Panc1 (cell line): ENCODE results near the gene COL6A1. TPM values are rescaled to one million over a fixed set of nuclear protein-coding genes. Genes with fewer than 3 reads are reported as not detected.

Experiments used
- ATAC-seq: fragments of 200-7000 bp; cut with Tn5 transposase; 2 replicates; pipeline ENCODE4 v1.9.1; 2020; ENCODE audit warnings: mild to moderate bottlenecking, moderate library complexity
- BruUV-seq: library from RNA; stranded (reverse); fragments of 400-500 nt; replicated peaks from 2 replicates; lab custom pipeline; 2021; lab: Mats Ljungman, UMichigan
- CTCF ChIA-PET: fragments of 300-600 bp; sonication (Branson Sonifier 250); formaldehyde crosslinking; loops from one replicate; lab custom pipeline; 2022; ENCODE audit warnings: antibody characterized with exemption; lab: Charles Lee
- POLR2A ChIA-PET: fragments of 300-600 bp; sonication (Branson Sonifier 250); formaldehyde crosslinking; loops from one replicate; lab custom pipeline; 2022; ENCODE audit warnings: antibody characterized with exemption; lab: Charles Lee
- DNase-seq: peaks from one replicate; pipeline ENCODE4 v3.0.0-alpha.2; 2010; ENCODE audit warnings: low read depth, low spot score
- H3K27ac ChIP-seq: 2 replicates; pipeline ENCODE4 v1.5.1; 2011; ENCODE audit warnings: mild to moderate bottlenecking, low read length, inconsistent platforms
- H3K27me3 ChIP-seq: fragments of 200-500 bp; sonication (Bioruptor generic); 2 replicates; pipeline ENCODE4 v1.6.0; 2014; ENCODE audit warnings: low read length, inconsistent platforms; ENCODE audit not compliant: control insufficient read depth, insufficient read depth
- H3K36me3 ChIP-seq: fragments of 200-500 bp; sonication (Bioruptor generic); 2 replicates; pipeline ENCODE4 v1.5.1; 2014; ENCODE audit warnings: inconsistent platforms, mild to moderate bottlenecking, low read length, moderate library complexity; ENCODE audit not compliant: control insufficient read depth, insufficient read depth
- H3K4me1 ChIP-seq: 2 replicates; pipeline ENCODE4 v1.5.1; 2011; ENCODE audit warnings: inconsistent platforms, mild to moderate bottlenecking, low read length, moderate library complexity; ENCODE audit not compliant: control insufficient read depth, insufficient read depth
- H3K4me3 ChIP-seq, 2 experiments: 2 replicates each; pipeline ENCODE4 v1.5.1; 2011 to 2012; ENCODE audit warnings: low read depth in 2 of 2, low read length in 2 of 2, mild to moderate bottlenecking in 2 of 2, inconsistent platforms in 1 of 2, moderate library complexity in 1 of 2
- H3K9me3 ChIP-seq: fragments of 200-500 bp; sonication (Bioruptor generic); 2 replicates; pipeline ENCODE4 v1.5.1; 2014; ENCODE audit warnings: low read depth, mild to moderate bottlenecking, inconsistent platforms, low read length, moderate library complexity; ENCODE audit not compliant: control insufficient read depth, insufficient read depth
- CTCF ChIP-seq: fragments of 450-650 bp; IDR thresholded peaks from 2 replicates; pipeline ENCODE4 v1.5.1; 2017; ENCODE audit warnings: mild to moderate bottlenecking
- POLR2AphosphoS5 ChIP-seq: IDR thresholded peaks from 2 replicates; pipeline ENCODE4 v1.6.1; 2012; ENCODE audit warnings: mild to moderate bottlenecking, low read depth, low read length, moderate library complexity
- REST ChIP-seq, 2 experiments: IDR thresholded peaks; 2 replicates each; pipeline ENCODE4 v1.6.1; 2011 to 2012; ENCODE audit warnings: low read depth in 2 of 2, control low read depth in 1 of 2, low read length in 1 of 2, mild to moderate bottlenecking in 1 of 2, moderate library complexity in 1 of 2; ENCODE audit not compliant: insufficient read depth in 1 of 2
- SIN3A ChIP-seq: IDR thresholded peaks from 2 replicates; pipeline ENCODE4 v1.6.1; 2012; ENCODE audit warnings: low read depth, mild to moderate bottlenecking, low read length, moderate library complexity, borderline replicate concordance; ENCODE audit not compliant: insufficient read depth
- TCF7L2 ChIP-seq: IDR thresholded peaks from 2 replicates; pipeline ENCODE4 v1.6.1; 2011; ENCODE audit warnings: mild to moderate bottlenecking, low read depth, low read length, inconsistent platforms
- in situ Hi-C: cut with HindIII; loops from 2 replicates; pipeline ENCODE4 v1.10.0; 2016; ENCODE audit warnings: low sequenced_read_pairs, low pct_unique_long_range_greater_than_20kb
- intact Hi-C: fragments of 100-400 bp; cut with micrococcal nuclease; formaldehyde crosslinking; loops from one replicate; pipeline ENCODE4 v1.10.0; 2022; ENCODE audit not compliant: unreplicated experiment
- total RNA-seq: library from RNA; stranded (reverse); gene quantifications from one replicate; pipeline ENCODE4 v1.2.1, GENCODE V29; 2021; ENCODE audit not compliant: unreplicated experiment

Gene COL6A1
- total RNA-seq, 1 experiment from 2014 or later = 34.2 TPM

- Histone ChIP-seq H3K36me3 (no peaks in the 10 kb centered on the region), H3K4me1 (no peaks in the 10 kb centered on the region), H3K27ac (no peak overlapping the region), H3K27me3 (no peaks in the 10 kb centered on the region), H3K4me3 (no peak overlapping the region), H3K9me3 (no peaks in the 10 kb centered on the region)
- ChIA-PET POLR2A (no interaction called here), CTCF (no interaction called here)
- no peak for DNase-seq
- intact Hi-C loops = no loop called here
- TF ChIP-seq TCF7L2 (no peak), POLR2AphosphoS5 (no peak), SIN3A (no peak)
- in situ Hi-C loops = no loop called here
- ATAC-seq = no peak
- no TSS peak for BruUV-seq
These were observed 7.1 kb downstream of the COL6A1 start for GRCh38 chr21:45988366-45989347.

DNA sequence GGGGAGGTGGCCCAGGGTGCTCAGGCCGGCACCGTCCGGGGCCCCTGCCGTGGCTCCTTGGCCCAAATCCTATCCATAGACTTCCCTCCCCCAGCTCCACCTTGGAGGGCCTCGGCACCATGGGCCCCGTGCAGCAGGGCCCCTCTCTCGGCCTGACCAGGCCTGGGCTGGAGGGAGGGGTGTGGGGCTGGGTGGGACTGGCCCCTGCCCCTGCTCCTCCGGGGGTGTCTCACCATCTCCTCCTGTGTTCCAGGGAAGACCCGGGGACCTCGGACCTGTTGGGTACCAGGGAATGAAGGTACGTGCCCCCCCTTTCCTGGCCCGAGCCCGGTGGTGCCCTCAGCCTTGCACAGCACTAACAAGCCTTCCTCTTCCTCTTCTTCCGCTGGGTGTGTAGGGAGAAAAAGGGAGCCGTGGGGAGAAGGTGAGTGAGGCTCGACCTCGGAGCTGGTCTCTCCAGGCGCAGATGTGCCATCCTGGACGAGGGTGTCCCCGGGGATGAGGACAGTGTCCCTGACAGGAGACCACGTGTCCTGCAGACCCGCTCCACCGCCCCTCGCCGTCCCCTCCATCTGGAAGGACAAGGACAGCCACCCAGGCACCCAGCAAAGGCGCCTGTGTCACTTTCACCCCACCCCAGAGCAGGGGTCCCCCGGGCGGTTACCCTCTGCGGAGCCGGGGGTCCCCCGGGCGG lies 7.9 kb downstream of the COL6A1 start:
- Histone ChIP-seq H3K27me3 (no peaks in the 10 kb centered on the region), H3K9me3 (no peaks in the 10 kb centered on the region), H3K36me3 (no peaks in the 10 kb centered on the region), H3K4me3 (no peak overlapping the region), H3K4me1 (no peaks in the 10 kb centered on the region), H3K27ac (no peak overlapping the region)
- POLR2A ChIA-PET = no interaction called here
- TF ChIP-seq SIN3A = no peak
- TF ChIP-seq CTCF = no peak
- no peak for TF ChIP-seq POLR2AphosphoS5
- no peak for TF ChIP-seq TCF7L2
- no peak for TF ChIP-seq REST (IDR thresholded peaks at IDR 0.05; ENCODE audit: insufficient read depth in 1 of 2, low read depth in 2 of 2, low read length in 1 of 2)
- CTCF ChIA-PET = no interaction called here
- ATAC-seq (no peak), DNase-seq (no peak)
- in situ Hi-C loops (no loop called here), intact Hi-C loops (no loop called here)
- no TSS peak for BruUV-seq
